H1 (cell line): ENCODE results near the gene IL1RAPL1. TPM values are rescaled to one million over a fixed set of nuclear protein-coding genes. Genes with fewer than 3 reads are reported as not detected.

ENCODE experiments used
- CTCF ChIA-PET: fragments of 300-600 bp; sonication (Branson Sonifier 250); formaldehyde crosslinking; loops from one replicate; lab custom pipeline; 2021; ENCODE audit not compliant: partially characterized antibody; lab: Charles Lee
- POLR2A ChIA-PET: fragments of 300-600 bp; sonication (Branson Sonifier 250); formaldehyde crosslinking; loops from one replicate; lab custom pipeline; 2021; ENCODE audit warnings: inconsistent platforms; ENCODE audit not compliant: partially characterized antibody; lab: Charles Lee
- DNase-seq, 2 experiments: peaks; one replicate each; pipeline versions ENCODE4 v3.0.0 to v3.0.0-alpha.2; 2010 to 2022; ENCODE audit warnings: low spot score in 2 of 2, low read depth in 1 of 2, mixed read lengths in 1 of 2
- FAIRE-seq: peaks from 2 replicates; lab custom pipeline; 2011; peaks lifted over from hg19 to GRCh38; lab: Jason Lieb, UNC
- H2AFZ ChIP-seq: 2 replicates; pipeline ENCODE4 v1.8.1; 2012; ENCODE audit warnings: low read length, inconsistent platforms
- H2AK5ac ChIP-seq: 2 replicates; pipeline ENCODE4 v1.6.1; 2013; ENCODE audit warnings: low read depth, low read length
- H2BK120ac ChIP-seq: replicated peaks from 2 replicates; pipeline ENCODE3; 2013; ENCODE audit warnings: low read depth, low read length, inconsistent platforms
- H2BK12ac ChIP-seq: 2 replicates; pipeline ENCODE4 v1.6.1; 2013; ENCODE audit warnings: low read depth, low read length
- H2BK15ac ChIP-seq: 2 replicates; pipeline ENCODE4 v1.6.1; 2013; ENCODE audit warnings: low read length
- H2BK20ac ChIP-seq: 2 replicates; pipeline ENCODE4 v1.6.1; 2013; ENCODE audit warnings: low read length
- H2BK5ac ChIP-seq: 2 replicates; pipeline ENCODE4 v1.6.1; 2013; ENCODE audit warnings: low read depth, low read length
- H3K14ac ChIP-seq: 2 replicates; pipeline ENCODE4 v1.6.1; 2013; ENCODE audit warnings: inconsistent platforms; ENCODE audit not compliant: insufficient read length
- H3K18ac ChIP-seq: 2 replicates; pipeline ENCODE4 v1.6.1; 2013; ENCODE audit warnings: low read length; ENCODE audit errors: extremely low read depth
- H3K23ac ChIP-seq: 2 replicates; pipeline ENCODE4 v1.6.1; 2013; ENCODE audit warnings: inconsistent platforms; ENCODE audit not compliant: insufficient read length
- H3K23me2 ChIP-seq: 2 replicates; pipeline ENCODE4 v1.6.1; 2013; ENCODE audit warnings: low read depth, low read length
- H3K27ac ChIP-seq: 2 replicates; pipeline ENCODE4 v1.6.1; 2011; ENCODE audit warnings: low read depth, low read length, inconsistent platforms
- H3K27me3 ChIP-seq, 4 experiments: replicated peaks in 1 of 4; 1 replicate in 1 of 4; 2 replicates in 3 of 4; pipeline versions ENCODE4 v1.6.1 to v1.8.1; 2011 to 2013; ENCODE audit warnings: low read length in 3 of 4, mild to moderate bottlenecking in 3 of 4, inconsistent platforms in 2 of 4, mixed read lengths in 2 of 4, moderate library complexity in 1 of 4; ENCODE audit not compliant: control insufficient read depth in 3 of 4, insufficient read depth in 3 of 4; ENCODE audit errors: extremely low read depth in 1 of 4
- H3K36me3 ChIP-seq, 4 experiments: 2 replicates each; pipeline versions ENCODE4 v1.6.1 to v1.8.1; 2011 to 2013; ENCODE audit warnings: mild to moderate bottlenecking in 4 of 4, low read length in 3 of 4, moderate library complexity in 2 of 4, control low read depth in 1 of 4, inconsistent platforms in 1 of 4; ENCODE audit not compliant: insufficient read depth in 4 of 4, control insufficient read depth in 2 of 4
- H3K4ac ChIP-seq: replicated peaks from 2 replicates; pipeline ENCODE3; 2013; ENCODE audit warnings: low read length, low read depth, mixed read lengths, inconsistent platforms; ENCODE audit not compliant: insufficient read length
- H3K4me1 ChIP-seq, 4 experiments: replicated peaks in 1 of 4; 1 replicate in 1 of 4; 2 replicates in 3 of 4; pipeline versions ENCODE4 v1.6.1 to v1.8.1; 2011 to 2013; ENCODE audit warnings: low read length in 3 of 4, inconsistent platforms in 2 of 4, mixed read lengths in 1 of 4; ENCODE audit not compliant: insufficient read depth in 4 of 4, control insufficient read depth in 3 of 4
- H3K4me2 ChIP-seq, 2 experiments: 2 replicates each; pipeline versions ENCODE4 v1.6.1 to v1.8.1; 2011 to 2013; ENCODE audit warnings: low read depth in 2 of 2, low read length in 2 of 2, control low read depth in 1 of 2, inconsistent platforms in 1 of 2, mild to moderate bottlenecking in 1 of 2; ENCODE audit not compliant: insufficient read depth in 1 of 2
- H3K4me3 ChIP-seq, 4 experiments: fragments of 200-600, 300-600 bp in 1 of 4; sonication (generic), shearing (Covaris generic), sonication (Bioruptor Twin) in 1 of 4; 2 replicates each; pipeline versions ENCODE4 v1.5.1 to v1.8.1; 2011 to 2016; ENCODE audit warnings: low read length in 4 of 4, low read depth in 3 of 4, control low read depth in 2 of 4, inconsistent platforms in 2 of 4, mild to moderate bottlenecking in 2 of 4, mixed read lengths in 1 of 4, moderate library complexity in 1 of 4; ENCODE audit not compliant: insufficient read depth in 2 of 4; ENCODE audit errors: extremely low read depth in 1 of 4
- H3K56ac ChIP-seq: replicated peaks from 2 replicates; pipeline ENCODE3; 2013; ENCODE audit warnings: low read depth, mild to moderate bottlenecking, mixed read lengths, low read length, inconsistent platforms; ENCODE audit not compliant: insufficient read length
- H3K79me1 ChIP-seq: 2 replicates; pipeline ENCODE4 v1.6.1; 2013; ENCODE audit warnings: low read depth, low read length, control low read depth
- H3K79me2 ChIP-seq, 2 experiments: 2 replicates each; pipeline versions ENCODE4 v1.6.1 to v1.8.1; 2012 to 2013; ENCODE audit warnings: low read length in 2 of 2, mild to moderate bottlenecking in 2 of 2, inconsistent platforms in 1 of 2; ENCODE audit not compliant: insufficient read depth in 2 of 2, control insufficient read depth in 1 of 2
- H3K9ac ChIP-seq, 4 experiments: replicated peaks in 1 of 4; 1 replicate in 1 of 4; 2 replicates in 3 of 4; pipeline versions ENCODE4 v1.6.1 to v1.8.1; 2011 to 2013; ENCODE audit warnings: low read depth in 3 of 4, low read length in 3 of 4, control low read depth in 2 of 4, mild to moderate bottlenecking in 2 of 4, moderate library complexity in 2 of 4, inconsistent platforms in 1 of 4; ENCODE audit errors: extremely low read depth in 1 of 4
- H3K9me3 ChIP-seq, 2 experiments: 2 replicates each; pipeline versions ENCODE4 v1.6.1 to v1.8.1; 2012 to 2013; ENCODE audit warnings: mild to moderate bottlenecking in 2 of 2, moderate library complexity in 2 of 2, control low read depth in 1 of 2, inconsistent platforms in 1 of 2, low read depth in 1 of 2, low read length in 1 of 2, mixed read lengths in 1 of 2; ENCODE audit not compliant: insufficient read depth in 2 of 2
- H4K20me1 ChIP-seq, 2 experiments: replicated peaks in 1 of 2; 2 replicates each; pipeline versions ENCODE3 to v1.8.1; 2011 to 2013; ENCODE audit warnings: inconsistent platforms in 2 of 2, low read length in 2 of 2, mild to moderate bottlenecking in 1 of 2; ENCODE audit not compliant: insufficient read depth in 2 of 2, control insufficient read depth in 1 of 2
- H4K5ac ChIP-seq: 2 replicates; pipeline ENCODE4 v1.6.1; 2013; ENCODE audit warnings: low read length, low read depth, mixed read lengths, inconsistent platforms; ENCODE audit not compliant: insufficient read length
- H4K8ac ChIP-seq: 2 replicates; pipeline ENCODE4 v1.8.0; 2013; ENCODE audit warnings: mild to moderate bottlenecking, moderate library complexity, low read length, inconsistent platforms; ENCODE audit not compliant: insufficient read depth; ENCODE audit errors: extremely low read depth
- H4K91ac ChIP-seq: replicated peaks from 2 replicates; pipeline ENCODE3; 2013; ENCODE audit warnings: low read length, mixed read lengths, inconsistent platforms; ENCODE audit not compliant: insufficient read length
- ATF3 ChIP-seq: IDR thresholded peaks from 2 replicates; pipeline ENCODE4 v1.6.1; 2011; ENCODE audit warnings: low read depth, mild to moderate bottlenecking, low read length; ENCODE audit not compliant: insufficient read depth
- BCL11A ChIP-seq, 2 experiments: IDR thresholded peaks; one replicate each; pipeline ENCODE4 v1.6.1; 2011; ENCODE audit warnings: low read depth in 2 of 2, low read length in 2 of 2, mild to moderate bottlenecking in 2 of 2
- CREB1 ChIP-seq: IDR thresholded peaks from 2 replicates; pipeline ENCODE4 v1.6.1; 2012; ENCODE audit warnings: inconsistent platforms
- WGBS, 2 experiments: shearing (Covaris generic) in 1 of 2; methylation state at CpG; one replicate each; pipeline versions ENCODE4 v1.1.6 to v1.1.7; 2013 to 2015; ENCODE audit warnings: low lambda C conversion rate in 2 of 2, mixed read lengths in 2 of 2, inconsistent platforms in 1 of 2, low coverage in 1 of 2, missing lambda C conversion rate in 1 of 2; ENCODE audit not compliant: insufficient replicate concordance in 2 of 2, insufficient coverage in 1 of 2, insufficient read length in 1 of 2; ENCODE audit errors: extremely low coverage in 1 of 2, missing lambda C conversion rate in 1 of 2; 5-methylcytosine and 5-hydroxymethylcytosine counted together
- polyA plus RNA-seq, 7 experiments: library from polyadenylated mRNA; depleted of rRNA in 3 of 7; stranded (reverse) in 5 of 7; unstranded in 2 of 7; fragments of >200 nt in 5 of 7; fragments of 200-250 nt in 2 of 7; gene quantifications; 1 replicate in 5 of 7; 2 replicates in 1 of 7; 4 replicates in 1 of 7; pipeline versions ENCODE4 v1.2.1 to v1.2.3, GENCODE V29; 2011 to 2013; ENCODE audit warnings: missing spikeins in 2 of 7, mixed read lengths in 2 of 7
- total RNA-seq: library from RNA; stranded (reverse); fragmentation: NEBNext Ultra II Directional; extraction: Animal tissue kit (Norgen Biotek cat#: 25700); gene quantifications from 2 replicates; pipeline ENCODE4 v1.2.1, GENCODE V29; 2021

The IL1RAPL1 gene
- total and polyA plus RNA-seq, 2 of the 8 experiments (the other 6 are each of a cell fraction or from before 2014, with no cell fraction given): 0.11 to 0.35 TPM

GRCh38 chrX:29542152-29542551 lies 954.9 kb downstream of the IL1RAPL1 start:
- Histone ChIP-seq H3K23me2 (no peaks in the 10 kb centered on the region), H3K79me2 (no peaks in the 10 kb centered on the region), H3K14ac (no peak overlapping the region), H3K23ac (no peak overlapping the region), H3K4me1 (no peaks in the 10 kb centered on the region), H4K5ac (no peak overlapping the region), H3K4me3 (no peak overlapping the region), H4K91ac (no peak overlapping the region), H3K27ac (no peak overlapping the region), H3K79me1 (no peaks in the 10 kb centered on the region), H3K36me3 (no peaks in the 10 kb centered on the region), H3K4ac (no peak overlapping the region), H4K20me1 (no peaks in the 10 kb centered on the region), H2BK120ac (no peak overlapping the region), H3K56ac (no peak overlapping the region), H2BK5ac (no peak overlapping the region), H3K4me2 (no peak overlapping the region), H4K8ac (no peak overlapping the region), H2AFZ (no peak overlapping the region), H3K9me3 (no peaks in the 10 kb centered on the region), H2BK12ac (no peak overlapping the region), H2AK5ac (no peak overlapping the region), H3K27me3 (no peaks in the 10 kb centered on the region), H3K18ac (no peak overlapping the region), H2BK15ac (no peak overlapping the region), H2BK20ac (no peak overlapping the region), H3K9ac (no peak overlapping the region)
- TF ChIP-seq ATF3 (no peak), CREB1 (no peak), BCL11A (IDR thresholded peaks at IDR 0.05; ENCODE audit: low read depth in 2 of 2, low read length in 2 of 2) (no peak)
- ChIA-PET POLR2A (no interaction called here), CTCF (no interaction called here)
- FAIRE-seq (no peak), DNase-seq (no peak)
- no CpG with 5 or more reads among the region's 1 CpG for WGBS, 2 experiments
